Spleen (tissue), 11 donors: ENCODE measurements around the gene ARHGEF1. TPM values are rescaled to one million over a fixed set of nuclear protein-coding genes. Genes with fewer than 3 reads are reported as not detected.

Experiments
- DNase-seq: peaks from one replicate; pipeline ENCODE4 v3.0.0-alpha.2; 2020
- H3K27ac ChIP-seq, 8 donors: fragments of 200-600 bp; sonication (generic) in 7 of 8; 1 replicate in 4 of 8; 2 replicates in 4 of 8; pipeline versions ENCODE4 v1.5.0 to v1.8.0; 2016 to 2021; ENCODE audit warnings: inconsistent platforms in 4 of 8, mild to moderate bottlenecking in 4 of 8, moderate library complexity in 1 of 8
- H3K27me3 ChIP-seq, 7 donors: fragments of 200-600 bp; sonication (generic) in 6 of 7; replicated peaks in 1 of 7; 1 replicate in 4 of 7; 2 replicates in 3 of 7; pipeline versions ENCODE4 v1.5.0 to v1.8.0; 2016 to 2021; ENCODE audit warnings: inconsistent platforms in 3 of 7, mild to moderate bottlenecking in 1 of 7
- H3K36me3 ChIP-seq, 6 donors: fragments of 200-600 bp; sonication (generic) in 5 of 6; 1 replicate in 4 of 6; 2 replicates in 2 of 6; pipeline versions ENCODE4 v1.5.0 to v1.8.0; 2016 to 2021; ENCODE audit warnings: inconsistent platforms in 2 of 6
- H3K4me1 ChIP-seq, 6 donors: fragments of 200-600 bp; sonication (generic) in 5 of 6; 1 replicate in 3 of 6; 2 replicates in 3 of 6; pipeline versions ENCODE4 v1.5.0 to v1.8.0; 2016 to 2021; ENCODE audit warnings: inconsistent platforms in 3 of 6
- H3K4me3 ChIP-seq, 8 donors: fragments of 200-600 bp; sonication (generic) in 7 of 8; 1 replicate in 4 of 8; 2 replicates in 4 of 8; pipeline versions ENCODE4 v1.5.0 to v1.8.0; 2016 to 2021; ENCODE audit warnings: inconsistent platforms in 4 of 8, mild to moderate bottlenecking in 4 of 8, moderate library complexity in 2 of 8
- H3K9me3 ChIP-seq, 8 donors: fragments of 200-600 bp; sonication (generic) in 7 of 8; 1 replicate in 4 of 8; 2 replicates in 4 of 8; pipeline versions ENCODE4 v1.5.0 to v1.8.0; 2016 to 2021; ENCODE audit warnings: inconsistent platforms in 4 of 8
- CTCF ChIP-seq, 11 experiments: fragments of 200-600 bp in 7 of 11; fragments of 450-650 bp in 4 of 11; sonication (generic) in 4 of 11; IDR thresholded peaks in 8 of 11; conservative IDR thresholded peaks in 3 of 11; 1 replicate in 7 of 11; 2 replicates in 4 of 11; pipeline versions ENCODE4 v1.4.0 to v1.8.0; 2016 to 2021; ENCODE audit warnings: antibody characterized with exemption in 11 of 11, inconsistent platforms in 4 of 11, mild to moderate bottlenecking in 1 of 11
- POLR2A ChIP-seq, 3 donors: fragments of 450-650 bp; IDR thresholded peaks; one replicate each; pipeline ENCODE4 v1.5.1; 2017; ENCODE audit warnings: antibody characterized with exemption in 3 of 3, mild to moderate bottlenecking in 1 of 3
- POLR2AphosphoS5 ChIP-seq, 3 donors: sonication (generic); formaldehyde crosslinking; IDR thresholded peaks; one replicate each; pipeline ENCODE4 v1.5.1; 2017; ENCODE audit warnings: antibody characterized with exemption in 3 of 3
- WGBS, 5 donors: extraction: QIAGEN DNeasy Blood & Tissue Kit in 3 of 5; methylation state at CpG; one replicate each; pipeline versions ENCODE4 v1.1.5 to v1.1.7; 2013 to 2018; 5-methylcytosine and 5-hydroxymethylcytosine counted together
- intact Hi-C: fragments of 100-400 bp; cut with DNase I; formaldehyde crosslinking; loops from one replicate; pipeline ENCODE4 v1.15.0; 2023; ENCODE audit warnings: low total_unique reads
- polyA plus RNA-seq, 3 donors: library from polyadenylated mRNA; stranded (reverse); fragments of 200-250 nt; gene quantifications; one replicate each; pipeline ENCODE4 v1.2.1, GENCODE V29; 2013
- total RNA-seq, 7 donors: library from RNA; depleted of rRNA in 3 of 7; stranded (reverse); fragments of >200 nt in 3 of 7; fragmentation: NEBNext Ultra II Directional in 4 of 7; extraction: Animal tissue kit (Norgen Biotek cat#: 25700) in 4 of 7; gene quantifications; one replicate each; pipeline versions ENCODE4 v1.1.0 to v1.2.1, GENCODE V29; 2016 to 2021
- donor health status: healthy with polysubstance abuse.
- donor health status: DM: no; HTN: no; CAD: no; lungs with moderate emphysema.
- donor health status: DM: no; HTN: no; CAD: no.
- donor health status: Bipolar disorder and iron deficiency.
- donor health status: healthy.
- donor health status: DM: no; HTN: no; CAD: no.
- donor health status: DM: yes; HTN: yes; CAD: no.

The ARHGEF1 gene
- total and polyA plus RNA-seq, 10 donors, result 238 to 543 (median 383) TPM

GRCh38 chr19:41866284-41866683, 16.7 kb upstream of the ARHGEF1 start:
- H3K4me1 ChIP-seq, result peaks cover 59 to 100% (median 98%) of the 10 kb centered on the region in 6 donors

GRCh38 chr19:41868120-41868988, 14.6 kb upstream of the ARHGEF1 start:
- intact Hi-C loops, result no loop called here

More at GRCh38 chr19:41866284-41866683, 16.7 kb upstream of the ARHGEF1 start:
- peaks cover 12 to 100% (median 84%) of the 10 kb centered on the region in 6 donors for H3K36me3 ChIP-seq
- H3K27ac ChIP-seq, result peak overlapping the region in 5 of 8 donors; percentile 8 to 99 (median 56)
- intact Hi-C loops, result no loop called here
- TF ChIP-seq POLR2AphosphoS5 (IDR thresholded peaks at IDR 0.05) (peak in 1 of 3 donors; percentile 6), POLR2A (IDR thresholded peaks at IDR 0.05) (no peak)
- no peak overlapping the region for H3K4me3 ChIP-seq
- DNase-seq, result peak; percentile 33
- H3K9me3 ChIP-seq, result no peaks in the 10 kb centered on the region
- H3K27me3 ChIP-seq, result no peaks in the 10 kb centered on the region
- 81 to 96% (median 93%) methylated on average over 3 of the region's 3 CpGs for WGBS, 5 donors

GRCh38 chr19:41868989-41869300, 14.0 kb upstream of the ARHGEF1 start:
- H3K27ac ChIP-seq, result peak overlapping the region in 6 of 8 donors; percentile 15 to 99 (median 90)
- peaks cover 11 to 91% (median 68%) of the 10 kb centered on the region in 6 donors for H3K36me3 ChIP-seq
- intact Hi-C loops, result no loop called here

More at GRCh38 chr19:41868120-41868988, 14.6 kb upstream of the ARHGEF1 start:
- Histone ChIP-seq H3K9me3 (no peaks in the 10 kb centered on the region), H3K4me1 (peaks cover 59 to 100% (median 98%) of the 10 kb centered on the region in 6 donors), H3K36me3 (peaks cover 12 to 97% (median 74%) of the 10 kb centered on the region in 6 donors), H3K27me3 (no peaks in the 10 kb centered on the region), H3K4me3 (no peak overlapping the region), H3K27ac (peak overlapping the region in 6 of 8 donors; percentile 13 to 99 (median 90))
- 77 to 87% (median 84%) methylated on average over 10 of the region's 10 CpGs for WGBS, 5 donors
- TF ChIP-seq POLR2AphosphoS5 (IDR thresholded peaks at IDR 0.05) (peak in 1 of 3 donors; percentile 36), CTCF (IDR thresholded peaks at IDR 0.05 in 8 of 11, conservative IDR thresholded peaks at IDR 0.05 in 3 of 11) (no peak)
- no peak for DNase-seq

GRCh38 chr19:41869374-41869955, 13.5 kb upstream of the ARHGEF1 start:
- WGBS, 5 donors, result 80 to 87% (median 82%) methylated on average over 11 to 13 of the region's 13 CpGs
- Histone ChIP-seq H3K4me3 (no peak overlapping the region), H3K27ac (peak overlapping the region in 6 of 8 donors; percentile 46 to 99 (median 90)), H3K4me1 (peaks cover 60 to 100% (median 98%) of the 10 kb centered on the region in 6 donors), H3K36me3 (peaks cover 7 to 86% (median 63%) of the 10 kb centered on the region in 6 donors), H3K27me3 (no peaks in the 10 kb centered on the region), H3K9me3 (no peaks in the 10 kb centered on the region)
- no peak for DNase-seq
- intact Hi-C loops, result no loop called here
- no peak for TF ChIP-seq POLR2AphosphoS5 (IDR thresholded peaks at IDR 0.05)
- TF ChIP-seq POLR2A (IDR thresholded peaks at IDR 0.05), result no peak
- TF ChIP-seq CTCF (IDR thresholded peaks at IDR 0.05 in 8 of 11, conservative IDR thresholded peaks at IDR 0.05 in 3 of 11), result no peak

More at GRCh38 chr19:41868989-41869300, 14.0 kb upstream of the ARHGEF1 start:
- no peak for DNase-seq
- H3K27me3 ChIP-seq, result no peaks in the 10 kb centered on the region
- no peak overlapping the region for H3K4me3 ChIP-seq
- peaks cover 62 to 100% (median 98%) of the 10 kb centered on the region in 6 donors for H3K4me1 ChIP-seq
- no peaks in the 10 kb centered on the region for H3K9me3 ChIP-seq
- TF ChIP-seq POLR2A (IDR thresholded peaks at IDR 0.05), result no peak
- no peak for TF ChIP-seq CTCF (IDR thresholded peaks at IDR 0.05 in 8 of 11, conservative IDR thresholded peaks at IDR 0.05 in 3 of 11)
- no peak for TF ChIP-seq POLR2AphosphoS5 (IDR thresholded peaks at IDR 0.05)
- WGBS, 5 donors, result 88 to 93% (median 90%) methylated on average over 12 of the region's 12 CpGs
